Endothelial cell (in vitro differentiated cells): ENCODE results near the gene RCN1. TPM values are rescaled to one million over a fixed set of nuclear protein-coding genes. Genes with fewer than 3 reads are reported as not detected.
"Not testable (repeated sequence)": the region's sequence is repeated elsewhere in the genome, so short reads cannot be mapped to it uniquely, and the experiment has no call there.

Source experiments
- DNase-seq: peaks from one replicate; pipeline ENCODE4 v3.0.0; 2021; ENCODE audit warnings: low spot score
- H3K27ac Mint-ChIP-seq: one replicate; pipeline ENCODE4 v1.8.0; 2021; ENCODE audit warnings: mixed read lengths, inconsistent platforms; ENCODE audit not compliant: unreplicated experiment
- H3K27me3 Mint-ChIP-seq: one replicate; pipeline ENCODE4 v1.8.0; 2021; ENCODE audit warnings: mild to moderate bottlenecking, moderate library complexity, mixed read lengths, inconsistent platforms; ENCODE audit not compliant: unreplicated experiment
- H3K36me3 Mint-ChIP-seq: one replicate; pipeline ENCODE4 v1.8.0; 2021; ENCODE audit warnings: mild to moderate bottlenecking, low read depth, mixed read lengths, inconsistent platforms; ENCODE audit not compliant: unreplicated experiment
- H3K4me1 Mint-ChIP-seq: one replicate; pipeline ENCODE4 v1.8.0; 2021; ENCODE audit warnings: mild to moderate bottlenecking, mixed read lengths, inconsistent platforms; ENCODE audit not compliant: unreplicated experiment
- H3K4me3 Mint-ChIP-seq: one replicate; pipeline ENCODE4 v1.8.0; 2021; ENCODE audit warnings: mild to moderate bottlenecking, mixed read lengths, inconsistent platforms; ENCODE audit not compliant: unreplicated experiment
- H3K9me3 Mint-ChIP-seq: one replicate; pipeline ENCODE4 v1.8.0; 2021; ENCODE audit warnings: mixed read lengths, inconsistent platforms; ENCODE audit not compliant: unreplicated experiment
- CTCF ChIP-seq: fragments of 200-600 bp; sonication (generic); IDR thresholded peaks from one replicate; pipeline ENCODE4 v1.5.0; 2021; ENCODE audit warnings: antibody characterized with exemption; ENCODE audit not compliant: unreplicated experiment
- total RNA-seq: library from RNA; stranded (reverse); fragmentation: NEBNext Ultra II Directional; extraction: Animal tissue kit (Norgen Biotek cat#: 25700); gene quantifications from one replicate; pipeline ENCODE4 v1.2.1, GENCODE V29; 2021; ENCODE audit not compliant: unreplicated experiment

RCN1 gene
- total RNA-seq, 1 donor from 2014 or later = 227 TPM

- Mint-ChIP-seq H3K27me3 (peaks cover 3% of the 10 kb centered on the region), H3K4me3 (no peak overlapping the region), H3K27ac (no peak overlapping the region), H3K4me1 (peaks cover 25% of the 10 kb centered on the region), H3K9me3 (no peaks in the 10 kb centered on the region), H3K36me3 (no peaks in the 10 kb centered on the region)
- no peak for DNase-seq
- TF ChIP-seq CTCF = no peak
These were observed 31.0 kb upstream of the RCN1 start for GRCh38 chr11:32059686-32060462.

GRCh38 chr11:32062540-32062939 lies 28.3 kb upstream of the RCN1 start:
- H3K36me3 Mint-ChIP-seq = no peaks in the 10 kb centered on the region
- no peak for DNase-seq
- no peak overlapping the region for H3K4me3 Mint-ChIP-seq
- no peak overlapping the region for H3K27ac Mint-ChIP-seq
- peaks cover 12% of the 10 kb centered on the region for H3K4me1 Mint-ChIP-seq
- no peak for TF ChIP-seq CTCF
- H3K9me3 Mint-ChIP-seq = no peaks in the 10 kb centered on the region
- peaks cover 2% of the 10 kb centered on the region for H3K27me3 Mint-ChIP-seq

- H3K4me3 Mint-ChIP-seq, H3K27ac Mint-ChIP-seq, H3K4me1 Mint-ChIP-seq, H3K9me3 Mint-ChIP-seq, H3K27me3 Mint-ChIP-seq, H3K36me3 Mint-ChIP-seq, DNase-seq: not testable (repeated sequence)
These were observed 27.8 kb upstream of the RCN1 start for GRCh38 chr11:32063031-32063430.

- H3K27me3 Mint-ChIP-seq = no peaks in the 10 kb centered on the region
- no peak overlapping the region for H3K4me3 Mint-ChIP-seq
- no peak overlapping the region for H3K27ac Mint-ChIP-seq
- peaks cover 9% of the 10 kb centered on the region for H3K4me1 Mint-ChIP-seq
- H3K36me3 Mint-ChIP-seq = no peaks in the 10 kb centered on the region
- TF ChIP-seq CTCF = no peak
- no peak for DNase-seq
- H3K9me3 Mint-ChIP-seq = no peaks in the 10 kb centered on the region
These were observed 24.8 kb upstream of the RCN1 start for GRCh38 chr11:32065865-32066629.

GRCh38 chr11:32068134-32068870 lies 22.6 kb upstream of the RCN1 start:
- TF ChIP-seq CTCF = no peak
- no peaks in the 10 kb centered on the region for H3K9me3 Mint-ChIP-seq
- DNase-seq = no peak
- peaks cover 26% of the 10 kb centered on the region for H3K4me1 Mint-ChIP-seq
- no peaks in the 10 kb centered on the region for H3K36me3 Mint-ChIP-seq
- no peaks in the 10 kb centered on the region for H3K27me3 Mint-ChIP-seq
- H3K4me3 Mint-ChIP-seq = no peak overlapping the region
- H3K27ac Mint-ChIP-seq = no peak overlapping the region
